Cardiac muscle cell (in vitro differentiated cells and primary cell): ENCODE results near the gene TLR10. TPM values are rescaled to one million over a fixed set of nuclear protein-coding genes. Genes with fewer than 3 reads are reported as not detected.
A peak's percentile ranks its signal among the peaks of the same experiment; 100 is the strongest.

ENCODE experiments used
- DNase-seq, 2 donors: peaks; one replicate each; pipeline versions ENCODE4 v3.0.0 to v3.0.0-alpha.2; 2010 to 2017; ENCODE audit warnings: low read depth in 1 of 2, low spot score in 1 of 2
- H3K27ac ChIP-seq: fragments of 200-600 bp; sonication (generic); 2 replicates; pipeline ENCODE4 v1.5.1; 2016
- H3K27me3 ChIP-seq: fragments of 200-600 bp; sonication (generic); 2 replicates; pipeline ENCODE4 v1.6.0; 2016; ENCODE audit warnings: control low read depth
- H3K36me3 ChIP-seq: fragments of 200-600 bp; sonication (generic); 2 replicates; pipeline ENCODE4 v1.5.1; 2016; ENCODE audit warnings: control low read depth
- H3K4me1 ChIP-seq: fragments of 200-600 bp; sonication (generic); 2 replicates; pipeline ENCODE4 v1.8.1; 2017; ENCODE audit warnings: low read depth, mild to moderate bottlenecking, mixed run types
- H3K4me3 ChIP-seq: fragments of 200-600 bp; sonication (generic); 2 replicates; pipeline ENCODE4 v1.5.1; 2016; ENCODE audit warnings: mild to moderate bottlenecking
- H3K9me3 ChIP-seq: fragments of 200-600 bp; sonication (generic); 2 replicates; pipeline ENCODE4 v1.5.1; 2017; ENCODE audit warnings: low read depth, mild to moderate bottlenecking, control low read depth
- polyA plus RNA-seq: library from polyadenylated mRNA; unstranded; fragments of >200 nt; fragmentation: Nextera tagmentation; extraction: Ambion mirVana; gene quantifications from 2 replicates; pipeline ENCODE4 v1.2.1, GENCODE V29; 2016
- total RNA-seq: library from RNA; depleted of rRNA; stranded (reverse); fragments of >200 nt; gene quantifications from 2 replicates; pipeline ENCODE4 v1.2.3, GENCODE V29; 2016
- TF ChIP-seq, protein P1 (sequence below): IDR thresholded peaks from 2 replicates; pipeline ENCODE4 v1.5.1; 2012; ENCODE audit warnings: low read depth, mild to moderate bottlenecking, low read length

Gene TLR10
- total and polyA plus RNA-seq, 2 experiments from 2014 or later, result not detected

DNA sequence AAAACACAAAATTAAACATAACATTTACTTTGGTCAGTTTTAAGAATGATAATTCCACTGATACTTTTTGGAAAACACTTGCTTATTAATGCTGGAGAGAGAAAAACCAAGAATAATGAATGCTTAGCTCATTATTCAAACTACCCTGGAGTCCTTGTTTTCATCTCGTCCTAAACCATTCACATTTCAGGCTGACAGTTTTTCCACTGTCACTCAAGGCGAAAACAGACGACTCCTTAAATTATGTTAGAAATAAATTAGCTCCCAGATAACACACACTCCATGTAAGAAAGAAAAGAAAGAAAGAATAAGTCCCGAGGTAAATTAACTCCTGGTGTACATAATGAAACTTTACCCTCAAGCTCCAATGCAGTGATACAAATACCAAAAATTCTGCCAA is 33.5 kb downstream of the TLR10 start:
- Histone ChIP-seq H3K36me3 (no peaks in the 10 kb centered on the region), H3K27ac (no peak overlapping the region), H3K9me3 (no peaks in the 10 kb centered on the region), H3K4me1 (peaks cover 6% of the 10 kb centered on the region), H3K27me3 (no peaks in the 10 kb centered on the region), H3K4me3 (no peak overlapping the region)
- no peak for DNase-seq
- TF ChIP-seq, protein P1, sequence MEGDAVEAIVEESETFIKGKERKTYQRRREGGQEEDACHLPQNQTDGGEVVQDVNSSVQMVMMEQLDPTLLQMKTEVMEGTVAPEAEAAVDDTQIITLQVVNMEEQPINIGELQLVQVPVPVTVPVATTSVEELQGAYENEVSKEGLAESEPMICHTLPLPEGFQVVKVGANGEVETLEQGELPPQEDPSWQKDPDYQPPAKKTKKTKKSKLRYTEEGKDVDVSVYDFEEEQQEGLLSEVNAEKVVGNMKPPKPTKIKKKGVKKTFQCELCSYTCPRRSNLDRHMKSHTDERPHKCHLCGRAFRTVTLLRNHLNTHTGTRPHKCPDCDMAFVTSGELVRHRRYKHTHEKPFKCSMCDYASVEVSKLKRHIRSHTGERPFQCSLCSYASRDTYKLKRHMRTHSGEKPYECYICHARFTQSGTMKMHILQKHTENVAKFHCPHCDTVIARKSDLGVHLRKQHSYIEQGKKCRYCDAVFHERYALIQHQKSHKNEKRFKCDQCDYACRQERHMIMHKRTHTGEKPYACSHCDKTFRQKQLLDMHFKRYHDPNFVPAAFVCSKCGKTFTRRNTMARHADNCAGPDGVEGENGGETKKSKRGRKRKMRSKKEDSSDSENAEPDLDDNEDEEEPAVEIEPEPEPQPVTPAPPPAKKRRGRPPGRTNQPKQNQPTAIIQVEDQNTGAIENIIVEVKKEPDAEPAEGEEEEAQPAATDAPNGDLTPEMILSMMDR, result no peak

DNA sequence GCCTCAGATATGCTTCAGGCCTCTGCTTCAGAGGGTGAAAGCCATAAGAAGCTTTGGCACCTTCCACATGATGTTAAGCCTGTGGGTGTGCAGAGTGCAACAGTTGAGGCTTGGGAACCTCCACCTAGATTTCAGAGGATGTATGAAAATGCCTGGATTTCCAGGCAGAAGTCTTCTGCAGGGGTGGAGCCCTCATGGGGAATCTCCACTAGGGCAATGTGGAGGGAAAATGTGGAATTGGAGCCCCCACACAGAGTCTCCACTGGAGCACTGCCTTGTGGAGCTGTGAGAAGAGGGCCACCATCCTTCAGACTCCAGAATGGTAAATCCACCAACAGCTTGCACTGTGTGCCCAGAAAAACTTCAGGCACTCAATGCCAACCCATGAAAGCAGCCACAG is 35.2 kb downstream of the TLR10 start:
- H3K27ac ChIP-seq, result no peak overlapping the region
- H3K9me3 ChIP-seq, result no peaks in the 10 kb centered on the region
- H3K36me3 ChIP-seq, result no peaks in the 10 kb centered on the region
- DNase-seq, result no peak
- TF ChIP-seq, protein P1, result no peak
- H3K27me3 ChIP-seq, result no peaks in the 10 kb centered on the region
- no peak overlapping the region for H3K4me3 ChIP-seq
- H3K4me1 ChIP-seq, result peaks cover 1% of the 10 kb centered on the region

DNA sequence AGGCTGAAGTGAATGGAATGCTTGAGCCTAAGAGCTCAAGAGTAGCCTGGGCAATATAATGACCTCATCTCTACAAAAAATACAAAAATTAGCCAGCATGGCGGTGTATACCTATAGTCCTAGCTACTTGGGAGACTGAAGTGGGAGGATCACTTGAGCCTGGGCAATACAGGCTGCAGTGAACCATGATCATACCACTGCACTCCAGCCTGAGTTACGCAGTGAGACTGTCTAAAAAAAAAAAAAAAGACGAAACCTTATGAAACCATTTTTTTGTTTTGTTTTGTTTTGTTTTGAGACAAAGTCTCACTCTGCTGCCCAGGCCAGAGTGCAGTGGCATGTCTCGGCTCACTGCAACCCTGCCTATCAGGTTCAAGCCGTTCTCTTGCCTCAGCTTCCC is 36.9 kb downstream of the TLR10 start:
- Histone ChIP-seq H3K27me3 (no peaks in the 10 kb centered on the region), H3K9me3 (no peaks in the 10 kb centered on the region), H3K4me3 (no peak overlapping the region), H3K4me1 (no peaks in the 10 kb centered on the region), H3K27ac (no peak overlapping the region), H3K36me3 (no peaks in the 10 kb centered on the region)
- DNase-seq, result no peak
- TF ChIP-seq, protein P1, result no peak

DNA sequence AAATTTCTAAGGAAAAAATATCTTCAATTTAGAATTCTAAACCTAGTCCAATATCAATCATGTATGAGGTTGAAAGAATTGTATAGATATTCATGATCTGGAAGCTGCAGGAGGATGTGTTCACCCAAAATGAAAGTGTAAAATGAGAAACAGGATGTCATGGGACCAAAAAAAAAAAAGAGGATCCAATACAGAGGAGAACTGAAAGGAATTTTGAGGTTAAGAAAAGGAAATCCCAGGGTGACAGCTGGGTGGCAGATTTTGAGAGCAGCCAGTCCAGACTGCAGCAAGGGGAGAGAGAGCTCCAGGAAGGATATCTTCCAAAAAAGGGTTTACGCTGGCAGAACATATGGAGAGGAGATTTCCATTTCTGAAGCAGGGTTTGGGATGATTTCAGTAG is 38.9 kb downstream of the TLR10 start:
- peak in 1 of 2 donors; percentile 29 for DNase-seq
- Histone ChIP-seq H3K4me3 (no peak overlapping the region), H3K27me3 (no peaks in the 10 kb centered on the region), H3K27ac (no peak overlapping the region), H3K4me1 (no peaks in the 10 kb centered on the region), H3K9me3 (no peaks in the 10 kb centered on the region), H3K36me3 (no peaks in the 10 kb centered on the region)
- TF ChIP-seq, protein P1, result no peak

DNA sequence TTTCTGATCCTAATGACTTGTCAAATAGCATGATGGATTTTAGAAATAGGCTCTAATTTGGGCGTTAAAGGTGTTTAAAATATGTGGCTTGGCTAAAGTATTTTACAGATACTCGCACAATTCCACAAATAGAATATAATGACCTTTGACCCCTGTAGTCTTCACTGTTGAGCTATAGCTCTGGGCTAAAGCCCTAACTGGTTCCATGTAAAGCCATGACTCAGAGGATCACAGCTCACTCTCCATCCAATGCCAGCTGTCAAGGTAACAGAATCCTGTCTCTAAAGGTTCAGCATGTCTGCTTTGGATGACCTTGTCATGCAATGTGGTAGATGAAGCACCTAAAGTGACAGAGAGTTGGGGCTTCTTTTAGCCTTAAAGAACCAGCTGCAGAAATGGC is 42.5 kb downstream of the TLR10 start:
- Histone ChIP-seq H3K4me3 (no peak overlapping the region), H3K4me1 (no peaks in the 10 kb centered on the region), H3K36me3 (no peaks in the 10 kb centered on the region), H3K27me3 (no peaks in the 10 kb centered on the region), H3K9me3 (no peaks in the 10 kb centered on the region), H3K27ac (no peak overlapping the region)
- no peak for DNase-seq
- TF ChIP-seq, protein P1, result no peak
